NCI-H128 (cell line): ENCODE data around the gene MAP3K4.

Experiments
- DNase-seq: peaks from one replicate; lab custom pipeline; 2025; ENCODE audit not compliant: unreplicated experiment; lab: John Stamatoyannopoulos, UW

MAP3K4 gene, protein sequence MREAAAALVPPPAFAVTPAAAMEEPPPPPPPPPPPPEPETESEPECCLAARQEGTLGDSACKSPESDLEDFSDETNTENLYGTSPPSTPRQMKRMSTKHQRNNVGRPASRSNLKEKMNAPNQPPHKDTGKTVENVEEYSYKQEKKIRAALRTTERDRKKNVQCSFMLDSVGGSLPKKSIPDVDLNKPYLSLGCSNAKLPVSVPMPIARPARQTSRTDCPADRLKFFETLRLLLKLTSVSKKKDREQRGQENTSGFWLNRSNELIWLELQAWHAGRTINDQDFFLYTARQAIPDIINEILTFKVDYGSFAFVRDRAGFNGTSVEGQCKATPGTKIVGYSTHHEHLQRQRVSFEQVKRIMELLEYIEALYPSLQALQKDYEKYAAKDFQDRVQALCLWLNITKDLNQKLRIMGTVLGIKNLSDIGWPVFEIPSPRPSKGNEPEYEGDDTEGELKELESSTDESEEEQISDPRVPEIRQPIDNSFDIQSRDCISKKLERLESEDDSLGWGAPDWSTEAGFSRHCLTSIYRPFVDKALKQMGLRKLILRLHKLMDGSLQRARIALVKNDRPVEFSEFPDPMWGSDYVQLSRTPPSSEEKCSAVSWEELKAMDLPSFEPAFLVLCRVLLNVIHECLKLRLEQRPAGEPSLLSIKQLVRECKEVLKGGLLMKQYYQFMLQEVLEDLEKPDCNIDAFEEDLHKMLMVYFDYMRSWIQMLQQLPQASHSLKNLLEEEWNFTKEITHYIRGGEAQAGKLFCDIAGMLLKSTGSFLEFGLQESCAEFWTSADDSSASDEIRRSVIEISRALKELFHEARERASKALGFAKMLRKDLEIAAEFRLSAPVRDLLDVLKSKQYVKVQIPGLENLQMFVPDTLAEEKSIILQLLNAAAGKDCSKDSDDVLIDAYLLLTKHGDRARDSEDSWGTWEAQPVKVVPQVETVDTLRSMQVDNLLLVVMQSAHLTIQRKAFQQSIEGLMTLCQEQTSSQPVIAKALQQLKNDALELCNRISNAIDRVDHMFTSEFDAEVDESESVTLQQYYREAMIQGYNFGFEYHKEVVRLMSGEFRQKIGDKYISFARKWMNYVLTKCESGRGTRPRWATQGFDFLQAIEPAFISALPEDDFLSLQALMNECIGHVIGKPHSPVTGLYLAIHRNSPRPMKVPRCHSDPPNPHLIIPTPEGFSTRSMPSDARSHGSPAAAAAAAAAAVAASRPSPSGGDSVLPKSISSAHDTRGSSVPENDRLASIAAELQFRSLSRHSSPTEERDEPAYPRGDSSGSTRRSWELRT (N-terminal part only)

DNA sequence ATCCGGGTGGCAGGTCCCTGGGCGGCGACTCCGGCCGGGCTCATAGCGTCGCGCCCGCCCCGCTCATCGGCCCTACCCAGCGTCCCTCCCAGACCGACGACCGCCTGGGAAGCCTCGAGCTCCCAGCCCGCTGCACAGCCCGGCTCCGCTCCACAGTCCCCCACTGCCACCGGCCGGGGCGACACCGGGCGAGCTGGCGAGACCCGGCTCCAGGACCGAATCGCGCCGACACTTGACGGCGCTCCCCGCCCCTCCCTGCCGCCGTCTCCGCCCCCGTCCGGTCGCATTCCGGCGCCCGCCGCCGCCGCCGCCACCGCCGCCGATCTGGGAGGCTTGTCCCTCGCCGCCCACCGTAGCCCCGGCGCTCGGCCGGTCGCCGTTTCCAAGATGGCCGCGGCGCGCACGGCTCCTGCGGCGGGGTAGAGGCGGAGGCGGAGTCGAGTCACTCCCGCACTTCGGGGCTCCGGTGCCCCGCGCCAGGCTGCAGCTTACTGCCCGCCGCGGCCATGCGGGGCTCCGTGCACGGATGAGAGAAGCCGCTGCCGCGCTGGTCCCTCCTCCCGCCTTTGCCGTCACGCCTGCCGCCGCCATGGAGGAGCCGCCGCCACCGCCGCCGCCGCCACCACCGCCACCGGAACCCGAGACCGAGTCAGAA lies at the start of gene MAP3K4:
Gene MAP3K4, plus strand, starts transcription at position 364 of the 655 bp plus-strand sequence. Its CDS starts 163 bp downstream, at position 527.
- DNase-seq: peak; percentile 51

DNA sequence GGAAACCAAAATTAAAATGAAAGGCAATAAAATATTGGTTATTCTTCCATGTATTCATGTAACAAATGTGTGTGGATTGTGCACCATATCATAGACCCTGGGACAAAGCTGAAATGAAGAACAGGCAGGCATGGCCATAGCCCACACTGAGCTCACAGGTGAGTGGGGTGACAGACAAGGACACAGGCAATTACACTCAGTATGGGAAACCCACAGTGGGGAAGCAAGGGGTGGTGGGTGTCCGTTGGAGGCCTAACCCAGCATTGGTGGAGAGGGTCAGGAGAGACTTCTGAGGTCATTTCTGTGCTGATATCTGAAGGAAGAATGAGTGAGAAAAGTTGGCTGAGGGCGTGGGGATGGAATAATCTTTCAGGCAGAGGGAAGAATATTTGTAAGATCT lies 47.6 kb upstream of the MAP3K4 start:
- DNase-seq: no peak

DNA sequence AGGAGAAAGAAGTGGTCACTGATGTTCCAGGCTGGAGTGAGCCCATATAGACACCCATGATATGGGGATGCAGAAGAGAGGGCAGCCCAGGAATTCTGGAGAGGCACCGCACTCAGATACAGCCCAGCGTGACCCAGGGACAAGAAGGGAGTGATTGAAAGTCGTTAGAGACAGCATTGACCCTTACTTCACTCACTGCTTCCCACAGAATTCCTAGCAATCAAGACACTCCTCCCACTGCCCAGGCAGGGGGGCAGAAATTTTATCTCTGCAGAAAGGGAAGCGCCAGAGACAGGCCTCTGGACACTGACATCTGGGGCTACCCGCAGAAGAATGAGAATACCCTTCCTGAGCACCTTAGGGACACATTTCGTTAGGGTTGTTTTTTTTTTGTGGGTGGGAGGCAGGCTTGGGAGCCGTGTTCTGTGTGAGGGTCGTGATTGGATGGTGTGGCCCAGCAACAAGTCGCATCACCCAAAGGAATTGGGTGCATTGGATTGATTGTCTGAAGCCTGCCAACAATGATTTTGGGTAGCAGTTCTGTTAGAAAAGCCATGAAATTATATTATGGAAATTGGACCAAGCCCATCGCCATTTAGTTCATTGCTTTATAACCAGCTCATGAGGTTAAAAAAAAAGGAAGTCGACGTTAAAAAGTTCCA lies 45.9 kb upstream of the MAP3K4 start:
- no peak for DNase-seq

DNA sequence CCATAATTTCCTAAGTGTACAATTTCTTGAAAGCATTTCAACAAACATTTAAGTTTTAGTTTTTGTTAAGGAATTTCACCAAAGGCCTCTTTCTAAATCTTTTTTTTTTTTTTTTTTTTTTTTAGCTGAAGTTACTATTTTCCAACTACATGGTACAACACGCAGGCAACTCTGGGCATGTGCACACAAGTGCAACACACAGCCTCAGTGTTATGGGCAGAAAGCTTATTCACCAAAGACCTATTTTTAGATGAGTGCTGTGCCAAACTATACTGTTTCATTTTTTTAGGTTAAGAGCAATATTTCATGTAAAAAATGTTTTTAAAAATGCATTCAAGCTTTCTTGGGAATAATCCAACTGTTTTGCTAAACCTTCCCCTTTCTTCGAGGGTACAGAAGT lies 42.0 kb upstream of the MAP3K4 start:
- no peak for DNase-seq

DNA sequence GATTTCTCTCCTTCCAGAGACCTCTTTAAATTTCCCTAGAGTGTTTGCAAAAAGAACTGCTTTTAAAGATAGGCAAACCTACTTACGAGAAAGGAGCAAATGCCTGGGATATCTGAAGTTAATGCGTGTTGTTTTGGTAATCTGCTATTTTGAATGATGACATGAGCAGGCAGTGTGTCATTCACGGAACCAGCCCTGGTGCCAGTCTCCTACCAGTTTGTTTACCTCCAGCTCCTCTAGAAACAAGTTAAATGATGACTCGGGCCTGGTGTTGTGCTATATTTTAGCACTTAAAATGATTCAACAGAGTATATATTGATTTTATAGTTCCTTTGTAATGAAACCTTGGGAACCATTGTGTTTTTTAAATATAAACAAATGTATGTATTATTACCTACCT lies 41.1 kb upstream of the MAP3K4 start:
- DNase-seq: no peak

DNA sequence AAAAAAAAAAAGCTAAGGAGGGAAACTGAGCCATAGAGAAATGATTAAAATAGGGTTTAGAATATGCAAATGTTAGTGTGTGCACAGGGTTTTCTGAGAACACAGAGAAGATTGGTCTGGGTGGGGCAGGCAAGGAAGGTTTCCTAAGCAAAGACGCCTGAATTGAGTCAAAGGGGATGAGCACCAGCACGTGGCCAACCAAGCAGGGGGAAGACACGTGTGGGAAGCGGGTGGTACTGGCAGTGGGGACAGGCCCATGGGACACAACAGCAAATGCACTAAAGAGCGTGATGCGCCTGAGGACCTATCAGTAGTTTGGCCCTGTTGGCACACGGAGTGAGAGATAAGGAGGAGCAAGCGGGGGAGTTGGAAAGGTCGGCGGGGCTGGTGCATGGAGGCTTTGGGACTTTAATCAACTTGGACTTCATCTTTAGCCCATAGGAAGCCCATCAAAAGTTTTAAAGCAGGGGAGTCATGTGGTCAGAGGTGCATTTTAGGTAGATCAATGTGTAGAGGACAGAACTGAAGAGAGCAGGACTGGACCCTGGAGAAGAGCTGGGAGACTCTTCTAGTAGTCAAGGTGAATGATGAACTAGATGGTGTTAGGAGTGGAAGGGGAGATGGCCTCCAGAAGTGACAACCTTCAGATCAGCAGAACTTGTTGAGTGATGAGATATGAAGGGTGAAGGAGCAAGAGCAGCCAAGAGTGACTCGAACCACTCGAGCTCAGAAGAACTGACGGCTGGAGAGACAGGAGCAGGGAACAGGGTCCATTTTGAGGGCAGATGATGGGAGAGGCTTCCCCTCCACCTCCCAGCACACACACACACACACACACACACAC lies 40.2 kb upstream of the MAP3K4 start:
- no peak for DNase-seq

DNA sequence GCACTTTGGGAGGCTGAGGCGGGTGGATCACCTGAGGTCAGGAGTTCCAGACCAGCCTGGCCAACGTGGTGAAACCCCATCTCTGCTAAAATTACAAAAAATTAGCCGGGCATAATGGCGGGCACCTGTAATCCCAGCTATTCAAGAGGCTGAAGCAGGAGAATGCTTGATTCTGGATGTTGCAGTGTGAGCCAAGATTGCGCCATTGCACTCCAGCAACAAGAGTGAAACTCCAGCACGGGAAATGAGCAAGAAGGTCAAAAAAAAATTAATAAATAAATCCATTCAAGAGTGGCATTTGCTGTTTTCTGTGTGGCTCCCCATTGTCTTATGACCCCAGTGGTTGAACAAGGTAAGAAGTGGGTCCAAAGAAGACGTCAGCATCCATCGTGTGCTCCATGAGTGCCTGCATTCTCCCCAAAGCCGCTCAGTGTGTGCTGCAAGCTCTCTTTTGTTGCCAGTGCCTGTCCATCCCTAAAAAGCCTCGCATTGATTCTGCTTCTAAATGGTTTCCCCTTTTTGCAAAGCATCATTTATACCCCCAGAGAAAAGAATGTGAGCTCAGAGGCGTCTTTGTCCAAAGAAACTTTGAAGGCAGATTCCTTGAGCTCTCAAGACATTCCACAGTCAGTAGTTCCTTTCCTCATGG lies 38.8 kb upstream of the MAP3K4 start:
- no peak for DNase-seq

DNA sequence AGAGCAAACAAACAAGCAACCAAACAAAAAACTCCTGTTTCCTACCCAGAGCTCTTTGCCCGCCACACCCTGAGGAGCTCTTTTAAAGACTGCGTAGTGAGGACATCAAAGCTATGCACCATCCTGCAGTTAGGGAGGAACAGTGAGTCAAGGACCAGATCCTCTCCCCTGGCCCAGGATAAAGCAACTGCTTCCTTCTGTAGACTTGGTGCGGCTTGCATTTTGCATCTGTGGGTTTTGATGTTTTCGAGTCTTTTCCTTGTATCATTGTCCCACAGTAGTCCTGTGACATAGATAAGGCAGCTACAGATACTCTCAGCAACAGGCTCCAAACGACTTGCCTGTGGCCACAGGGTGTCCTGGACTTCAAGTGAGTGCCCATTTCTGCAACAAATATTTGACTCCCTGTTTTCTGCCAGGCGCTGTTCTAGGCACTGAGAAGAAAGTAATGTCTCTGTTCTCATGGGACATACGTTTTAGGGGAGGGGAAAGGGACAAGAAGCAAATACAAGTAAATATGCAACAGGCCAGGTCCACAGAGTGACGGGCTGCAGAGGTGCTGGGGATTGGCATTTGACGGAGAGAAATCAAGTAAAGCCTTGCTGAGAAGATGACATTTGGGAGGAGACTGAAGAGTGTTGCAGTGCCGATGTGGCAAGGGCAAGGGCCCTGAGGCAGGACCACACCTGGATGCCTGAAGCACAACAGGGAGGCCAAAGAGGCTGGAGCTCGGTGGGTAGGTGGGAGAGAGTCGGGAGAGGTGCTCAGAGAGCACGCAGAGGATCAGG lies 35.9 kb upstream of the MAP3K4 start:
- no peak for DNase-seq

DNA sequence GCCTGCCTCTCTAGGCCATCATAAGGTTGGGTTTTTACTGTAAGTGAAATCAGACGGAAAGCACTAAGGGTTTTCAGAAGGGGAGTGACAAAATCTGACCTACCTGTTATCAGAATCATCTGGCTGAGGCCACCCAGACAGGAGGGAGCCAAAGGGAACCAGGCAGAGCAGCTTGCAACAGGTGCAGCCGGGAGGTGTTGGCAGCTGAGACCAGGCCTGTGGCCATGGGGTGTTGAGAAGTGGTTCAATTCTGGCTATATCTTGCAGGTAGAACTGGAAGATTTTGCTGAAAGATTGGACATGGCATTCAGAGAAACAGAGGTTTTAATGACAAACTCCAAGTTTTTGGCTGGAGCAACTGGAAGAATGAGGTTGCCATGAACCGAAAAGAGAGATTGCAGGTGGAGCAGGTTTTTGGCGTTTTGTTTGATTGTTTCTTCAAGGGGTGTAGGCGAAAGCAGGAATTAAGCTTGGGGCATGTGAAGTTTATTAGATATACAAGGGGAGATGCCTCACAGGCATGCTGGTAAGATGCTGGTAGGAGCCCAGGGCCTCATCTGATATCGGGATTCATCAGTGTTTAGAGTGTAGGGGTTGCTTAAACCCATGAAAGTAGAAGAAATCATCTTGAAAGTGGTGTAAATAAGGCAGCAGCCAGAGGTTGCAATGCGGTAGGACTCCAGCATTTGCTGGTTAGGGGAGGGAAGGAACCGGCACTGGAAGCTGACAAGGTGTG lies 35.1 kb upstream of the MAP3K4 start:
- no peak for DNase-seq

DNA sequence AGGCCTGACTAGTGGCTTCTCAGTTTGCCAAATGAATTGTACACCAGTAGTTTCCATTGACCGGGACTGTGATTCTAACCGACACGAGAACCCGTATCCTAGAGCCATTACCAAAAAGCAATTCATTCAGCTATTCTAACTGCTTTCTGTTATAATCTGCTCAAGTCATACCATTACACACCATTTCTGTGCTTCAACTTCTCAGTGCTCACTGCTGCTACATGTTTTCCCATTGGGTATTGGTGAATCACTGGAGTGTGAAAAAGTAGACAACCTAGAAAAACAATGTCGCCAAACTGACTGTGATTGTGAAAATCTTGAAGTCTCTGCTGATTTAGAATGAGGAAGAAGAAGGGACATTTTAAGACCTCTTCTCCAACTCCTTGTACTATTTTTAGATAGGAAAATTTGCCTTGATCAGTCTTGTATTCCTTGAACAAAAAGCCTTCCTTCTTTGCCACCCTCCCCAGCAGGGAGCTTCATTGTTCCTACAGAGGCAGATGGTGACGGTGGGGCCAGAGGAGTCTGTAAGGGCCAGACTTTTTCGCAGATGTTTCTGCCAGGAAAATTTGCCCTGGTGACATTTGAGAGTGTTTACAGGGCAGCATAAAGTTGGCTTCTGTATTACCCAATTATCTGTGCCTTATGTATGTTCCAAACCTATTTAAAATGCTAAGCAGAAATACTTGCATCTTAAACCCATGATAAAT lies 31.7 kb upstream of the MAP3K4 start:
- no peak for DNase-seq

DNA sequence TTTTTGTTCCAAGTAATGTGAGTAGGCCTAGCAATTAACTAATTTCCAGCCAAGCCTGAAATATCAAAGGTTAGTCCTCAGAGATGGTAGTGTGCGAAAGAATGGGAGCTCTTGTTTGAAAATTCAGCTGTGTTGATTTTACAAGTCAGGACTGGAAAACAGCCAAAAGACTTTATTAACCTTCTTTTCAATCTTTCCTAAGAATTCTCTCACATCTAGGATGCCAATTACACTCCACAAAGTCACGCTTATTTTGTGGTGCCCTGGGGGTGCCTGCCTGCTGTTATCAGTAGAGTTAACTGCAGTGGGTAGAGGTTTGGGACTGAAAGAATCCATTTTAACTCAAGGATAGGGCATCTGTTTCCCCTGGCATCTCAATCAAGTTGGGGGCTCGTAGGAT lies 30.7 kb upstream of the MAP3K4 start:
- DNase-seq: no peak

DNA sequence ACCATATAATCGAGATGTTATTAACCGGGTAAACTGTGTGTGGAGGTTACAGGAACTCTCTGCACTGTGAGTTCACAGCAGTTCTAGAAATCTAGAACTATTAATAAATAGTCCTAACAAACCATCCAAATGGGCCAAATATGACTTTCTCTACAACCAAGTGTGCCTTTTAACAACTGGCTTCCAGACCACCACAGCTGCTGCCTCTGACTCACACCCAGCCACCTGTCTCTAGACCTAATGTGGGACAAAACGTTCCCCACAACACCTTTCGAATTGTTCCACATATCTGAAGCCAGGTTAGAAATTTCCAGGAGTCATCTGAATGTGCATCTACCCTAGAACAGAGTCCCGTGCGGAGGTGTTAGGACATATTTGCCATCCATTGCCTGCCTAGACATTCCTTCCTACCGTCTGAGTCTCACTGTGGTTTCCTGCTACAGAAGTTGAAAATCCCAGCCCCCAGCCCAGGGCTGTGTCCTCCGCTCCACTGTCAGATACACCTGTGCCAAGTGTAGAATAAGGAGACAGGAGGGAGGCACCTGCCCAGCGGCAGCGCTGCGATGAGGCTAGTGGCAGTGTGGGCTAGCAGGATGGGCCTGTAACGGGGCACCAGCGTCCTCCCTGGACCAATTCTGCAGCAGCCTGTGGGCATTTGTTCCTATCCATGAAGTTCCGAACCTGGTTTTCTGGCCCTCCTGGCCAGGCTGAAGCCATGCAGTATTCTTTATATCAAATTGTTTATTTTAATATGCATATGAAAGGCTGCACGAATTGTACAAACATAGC lies 28.5 kb upstream of the MAP3K4 start:
- no peak for DNase-seq

DNA sequence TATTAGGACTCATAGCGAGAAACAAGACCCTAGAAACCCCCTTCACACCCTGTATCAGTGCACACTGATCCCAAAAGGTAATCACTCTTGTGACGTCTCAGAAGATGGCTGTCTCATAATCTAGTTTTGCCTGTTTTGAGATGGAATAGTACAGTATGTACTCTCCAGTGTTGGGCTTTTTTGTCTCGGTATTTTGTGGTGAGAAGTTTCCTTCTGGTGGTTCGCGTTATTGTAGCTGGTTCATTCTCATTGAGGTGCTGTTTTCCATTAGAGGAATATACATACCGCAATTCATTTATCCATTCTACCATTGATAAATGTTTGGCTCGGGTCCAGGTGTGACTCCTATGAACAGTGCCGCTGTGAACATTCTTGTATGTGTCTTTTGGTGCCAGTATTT lies 27.9 kb upstream of the MAP3K4 start:
- no peak for DNase-seq

DNA sequence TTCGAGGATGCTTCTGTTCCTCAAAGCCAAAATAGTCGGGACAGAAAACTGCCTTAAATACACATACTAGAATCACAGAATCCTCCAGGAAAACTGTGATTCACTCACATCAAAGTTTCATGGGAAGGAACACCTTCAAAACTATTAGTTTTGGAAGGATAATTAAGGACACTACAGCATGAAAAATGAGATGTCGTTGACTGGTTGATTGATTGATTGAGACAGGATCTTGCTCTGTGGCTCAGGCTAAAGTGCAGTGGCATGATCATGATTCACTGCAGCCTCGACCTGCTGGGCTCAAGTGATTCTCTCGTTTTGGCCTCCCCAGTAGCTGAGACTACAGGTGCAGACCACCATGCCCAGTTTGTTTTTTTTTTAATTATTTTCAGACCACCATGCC lies 25.7 kb upstream of the MAP3K4 start:
- DNase-seq: no peak

DNA sequence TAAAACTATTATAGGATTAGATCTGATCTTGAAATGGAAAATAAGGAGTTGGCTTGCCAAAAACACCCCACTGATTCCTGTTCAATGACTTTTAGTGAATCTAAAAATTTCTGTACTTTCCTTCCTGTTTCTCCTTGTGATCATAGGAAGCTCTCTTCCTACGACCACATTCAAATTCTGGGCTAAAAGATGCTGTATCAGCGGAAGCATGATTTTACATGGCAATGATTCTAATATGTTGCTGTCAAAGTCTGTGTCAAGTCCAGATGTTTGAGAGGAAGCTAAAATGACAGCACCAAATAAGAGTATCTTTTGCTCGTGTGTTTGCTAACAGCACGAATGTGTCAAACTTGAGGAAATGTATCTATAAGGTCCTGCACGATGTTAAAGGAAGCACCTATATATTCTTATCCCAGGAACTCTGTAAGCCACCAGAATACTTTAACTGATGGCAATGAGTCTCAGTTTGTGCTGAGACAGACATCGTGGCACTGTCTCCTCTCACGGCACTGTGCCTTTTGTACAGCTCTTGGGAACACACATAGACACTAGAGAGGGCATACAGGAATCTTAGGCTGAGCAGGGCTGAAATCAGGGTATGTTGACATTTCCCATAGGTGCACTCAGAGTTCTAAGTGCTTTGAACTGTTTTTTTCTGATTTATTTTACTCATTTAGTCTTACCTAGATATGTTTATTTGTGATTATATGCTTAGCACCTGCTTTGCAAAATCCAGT lies 24.9 kb upstream of the MAP3K4 start:
- no peak for DNase-seq
